MM.1S (cell line): ENCODE data around the gene ARFGEF3.

Experiments used
- DNase-seq: peaks from one replicate; pipeline ENCODE4 v3.0.0-alpha.2; 2015
- H2AFZ ChIP-seq: fragments of 300-600 bp; sonication (generic); 2 replicates; pipeline ENCODE4 v1.6.0; 2016; ENCODE audit warnings: antibody characterized with exemption, low read length
- H3F3A ChIP-seq: fragments of 300-600 bp; sonication (generic); 2 replicates; pipeline ENCODE4 v1.6.1; 2016; ENCODE audit warnings: mild to moderate bottlenecking, antibody characterized with exemption, low read length, moderate library complexity, mixed read lengths; ENCODE audit not compliant: insufficient read depth
- H3K27ac ChIP-seq: fragments of 300-600 bp; sonication (generic); 2 replicates; pipeline ENCODE4 v1.5.1; 2016; ENCODE audit warnings: mild to moderate bottlenecking, low read length
- H3K27me3 ChIP-seq: fragments of 300-600 bp; sonication (generic); replicated peaks from 2 replicates; pipeline ENCODE4 v1.6.0; 2016; ENCODE audit warnings: low read length; ENCODE audit not compliant: insufficient read depth
- H3K36me3 ChIP-seq: fragments of 300-600 bp; sonication (generic); replicated peaks from 2 replicates; pipeline ENCODE4 v1.6.1; 2016; ENCODE audit warnings: mild to moderate bottlenecking, low read length, mixed read lengths; ENCODE audit not compliant: insufficient read depth
- H3K4me1 ChIP-seq: fragments of 300-600 bp; sonication (generic); 2 replicates; pipeline ENCODE4 v1.6.1; 2016; ENCODE audit warnings: low read length, mixed read lengths
- H3K4me2 ChIP-seq: fragments of 300-600 bp; sonication (generic); 2 replicates; pipeline ENCODE4 v1.6.0; 2016; ENCODE audit warnings: low read depth, low read length
- H3K4me3 ChIP-seq: fragments of 300-600 bp; sonication (generic); 2 replicates; pipeline ENCODE4 v1.5.1; 2016; ENCODE audit warnings: low read length, mixed read lengths
- H3K79me2 ChIP-seq: fragments of 300-600 bp; sonication (generic); 2 replicates; pipeline ENCODE4 v1.6.1; 2016; ENCODE audit warnings: mixed run types, low read length, mixed read lengths
- H3K9ac ChIP-seq: fragments of 300-600 bp; sonication (generic); 2 replicates; pipeline ENCODE4 v1.6.1; 2016; ENCODE audit warnings: low read length, mixed read lengths
- H3K9me2 ChIP-seq: fragments of 300-600 bp; sonication (generic); replicated peaks from 2 replicates; pipeline ENCODE4 v1.6.1; 2016; ENCODE audit warnings: mild to moderate bottlenecking, low read length, mixed read lengths; ENCODE audit not compliant: insufficient read depth
- H3K9me3 ChIP-seq: fragments of 300-600 bp; sonication (generic); replicated peaks from 2 replicates; pipeline ENCODE4 v1.6.1; 2016; ENCODE audit warnings: mild to moderate bottlenecking, low read length, mixed read lengths; ENCODE audit not compliant: insufficient read depth
- H4K20me1 ChIP-seq: fragments of 300-600 bp; sonication (generic); 2 replicates; pipeline ENCODE4 v1.6.1; 2016; ENCODE audit warnings: mild to moderate bottlenecking, low read length, moderate library complexity, mixed read lengths; ENCODE audit not compliant: insufficient read depth
- CTCF ChIP-seq: fragments of 300-600 bp; sonication (generic); IDR thresholded peaks from 2 replicates; pipeline ENCODE4 v1.5.1; 2016; ENCODE audit warnings: antibody characterized with exemption, low read length, mixed read lengths
- EZH2 ChIP-seq: fragments of 300-600 bp; sonication (generic); optimal IDR thresholded peaks from 2 replicates; pipeline ENCODE3; 2017; ENCODE audit warnings: low read depth, mild to moderate bottlenecking, antibody characterized with exemption, low read length, mixed read lengths
- EZH2phosphoT487 ChIP-seq: fragments of 300-600 bp; sonication (generic); IDR thresholded peaks from 2 replicates; pipeline ENCODE4 v1.6.1; 2018; ENCODE audit warnings: antibody characterized with exemption, low read length

The ARFGEF3 gene

DNA sequence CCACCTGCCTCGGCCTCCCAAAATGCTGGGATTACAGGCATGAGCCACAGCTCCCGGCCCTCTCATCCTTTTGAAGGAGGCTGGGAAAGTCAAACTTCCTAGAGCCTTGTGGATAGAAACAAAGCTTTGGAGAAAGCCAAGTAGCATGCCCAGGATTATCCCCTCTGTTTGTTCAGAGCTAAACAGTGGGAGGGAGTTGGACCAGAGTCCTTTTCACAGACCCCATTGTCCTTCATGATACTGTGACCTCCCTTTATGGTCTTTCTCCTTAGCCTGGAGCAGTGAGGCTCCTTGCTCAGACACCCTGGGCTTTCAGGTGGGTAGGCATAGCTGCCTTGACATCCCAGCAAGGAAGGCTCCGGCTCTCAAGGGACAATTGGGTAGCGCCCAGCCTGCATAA is 25.4 kb downstream of the ARFGEF3 start:
- peaks cover 16% of the 10 kb centered on the region for H3K4me1 ChIP-seq
- H3K4me3 ChIP-seq, result no peak overlapping the region
- peaks cover 10% of the 10 kb centered on the region; the same call in 1 of the 2 replicates for H3F3A ChIP-seq
- no peaks in the 10 kb centered on the region for H3K9me2 ChIP-seq
- H2AFZ ChIP-seq, result no peak overlapping the region
- H4K20me1 ChIP-seq, result no peaks in the 10 kb centered on the region
- DNase-seq, result no peak
- H3K9ac ChIP-seq, result no peak overlapping the region
- no peak overlapping the region for H3K27ac ChIP-seq
- no peaks in the 10 kb centered on the region for H3K36me3 ChIP-seq
- TF ChIP-seq CTCF (no peak), EZH2 (no peak), EZH2phosphoT487 (no peak)
- no peaks in the 10 kb centered on the region for H3K27me3 ChIP-seq
- no peak overlapping the region for H3K4me2 ChIP-seq
- peaks cover 17% of the 10 kb centered on the region; the same call in 1 of the 2 replicates for H3K79me2 ChIP-seq
- no peaks in the 10 kb centered on the region for H3K9me3 ChIP-seq

- Histone ChIP-seq H3K4me2 (peak overlapping the region; percentile 31), H3K9me3 (no peaks in the 10 kb centered on the region), H3K36me3 (no peaks in the 10 kb centered on the region), H2AFZ (no peak overlapping the region), H3K4me3 (no peak overlapping the region), H3K27ac (peak overlapping the region; percentile 37; the same call in 1 of the 2 replicates), H3K27me3 (no peaks in the 10 kb centered on the region), H3K9ac (no peak overlapping the region), H3K4me1 (peaks cover 16% of the 10 kb centered on the region), H3K9me2 (no peaks in the 10 kb centered on the region), H4K20me1 (no peaks in the 10 kb centered on the region), H3F3A (peaks cover 10% of the 10 kb centered on the region; the same call in 1 of the 2 replicates), H3K79me2 (peaks cover 22% of the 10 kb centered on the region)
- peak; percentile 36 for DNase-seq
- TF ChIP-seq EZH2 (no peak), CTCF (no peak), EZH2phosphoT487 (no peak)
These were observed 26.7 kb downstream of the ARFGEF3 start for GRCh38 chr6:138188278-138188941.

GRCh38 chr6:138194287-138194686 is 32.5 kb downstream of the ARFGEF3 start:
- Histone ChIP-seq H3K27me3 (no peaks in the 10 kb centered on the region), H3K27ac (no peak overlapping the region), H3K4me1 (peaks cover 2% of the 10 kb centered on the region; the same call in 1 of the 2 replicates), H3F3A (no peaks in the 10 kb centered on the region), H3K79me2 (peaks cover 10% of the 10 kb centered on the region), H3K9me3 (no peaks in the 10 kb centered on the region), H2AFZ (no peak overlapping the region), H4K20me1 (no peaks in the 10 kb centered on the region), H3K4me3 (no peak overlapping the region), H3K36me3 (no peaks in the 10 kb centered on the region), H3K9ac (no peak overlapping the region), H3K4me2 (no peak overlapping the region), H3K9me2 (no peaks in the 10 kb centered on the region)
- TF ChIP-seq EZH2 (no peak), EZH2phosphoT487 (no peak), CTCF (no peak)
- DNase-seq, result no peak
